ENCODE data around the gene FASN.

Gene FASN

GRCh38 chr17:82078433-82078832 is 19.6 kb downstream of the FASN start:
- no peaks in the 10 kb centered on the region for H3K36me3 ChIP-seq (ENCODE audit: low read length)
- no peak overlapping the region for H2AFZ ChIP-seq (ENCODE audit: low read depth, low read length, severe bottlenecking)
- no peaks in the 10 kb centered on the region for H3K79me2 ChIP-seq (ENCODE audit: insufficient read depth, low read length)
- H3K27ac ChIP-seq (ENCODE audit: low read depth, low read length), result no peak overlapping the region
- H3K27me3 ChIP-seq (ENCODE audit: low read length), result no peaks in the 10 kb centered on the region
- no peak overlapping the region for H3K4me3 ChIP-seq (ENCODE audit: insufficient read depth, low read length, poor library complexity, severe bottlenecking)
- no peaks in the 10 kb centered on the region for H3K9me2 ChIP-seq (replicated peaks; ENCODE audit: insufficient read depth, low read length)
- no peaks in the 10 kb centered on the region for H3K9me3 ChIP-seq (ENCODE audit: insufficient read depth, low read length)
- H3K4me2 ChIP-seq (ENCODE audit: low read depth, low read length, poor library complexity, severe bottlenecking), result no peak overlapping the region
- TF ChIP-seq EZH2phosphoT487 (conservative IDR thresholded peaks at IDR 0.05; ENCODE audit: low read length), result no peak
- TF ChIP-seq, protein P1, sequence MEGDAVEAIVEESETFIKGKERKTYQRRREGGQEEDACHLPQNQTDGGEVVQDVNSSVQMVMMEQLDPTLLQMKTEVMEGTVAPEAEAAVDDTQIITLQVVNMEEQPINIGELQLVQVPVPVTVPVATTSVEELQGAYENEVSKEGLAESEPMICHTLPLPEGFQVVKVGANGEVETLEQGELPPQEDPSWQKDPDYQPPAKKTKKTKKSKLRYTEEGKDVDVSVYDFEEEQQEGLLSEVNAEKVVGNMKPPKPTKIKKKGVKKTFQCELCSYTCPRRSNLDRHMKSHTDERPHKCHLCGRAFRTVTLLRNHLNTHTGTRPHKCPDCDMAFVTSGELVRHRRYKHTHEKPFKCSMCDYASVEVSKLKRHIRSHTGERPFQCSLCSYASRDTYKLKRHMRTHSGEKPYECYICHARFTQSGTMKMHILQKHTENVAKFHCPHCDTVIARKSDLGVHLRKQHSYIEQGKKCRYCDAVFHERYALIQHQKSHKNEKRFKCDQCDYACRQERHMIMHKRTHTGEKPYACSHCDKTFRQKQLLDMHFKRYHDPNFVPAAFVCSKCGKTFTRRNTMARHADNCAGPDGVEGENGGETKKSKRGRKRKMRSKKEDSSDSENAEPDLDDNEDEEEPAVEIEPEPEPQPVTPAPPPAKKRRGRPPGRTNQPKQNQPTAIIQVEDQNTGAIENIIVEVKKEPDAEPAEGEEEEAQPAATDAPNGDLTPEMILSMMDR (IDR thresholded peaks at IDR 0.05; ENCODE audit: insufficient read depth, low read length, poor library complexity, severe bottlenecking), result no peak
- H3K9ac ChIP-seq (ENCODE audit: low read length), result no peak overlapping the region
- H4K20me1 ChIP-seq (ENCODE audit: low read depth, low read length), result no peaks in the 10 kb centered on the region
- H3F3A ChIP-seq (ENCODE audit: insufficient read depth), result peaks cover 9% of the 10 kb centered on the region; the same call in 1 of the 2 replicates

- Histone ChIP-seq H3K36me3 (ENCODE audit: low read length) (no peaks in the 10 kb centered on the region), H4K20me1 (ENCODE audit: low read depth, low read length) (no peaks in the 10 kb centered on the region), H3K79me2 (ENCODE audit: insufficient read depth, low read length) (no peaks in the 10 kb centered on the region), H3K27ac (ENCODE audit: low read depth, low read length) (no peak overlapping the region), H3K9me3 (ENCODE audit: insufficient read depth, low read length) (no peaks in the 10 kb centered on the region), H3F3A (ENCODE audit: insufficient read depth) (peaks cover 9% of the 10 kb centered on the region; the same call in 1 of the 2 replicates), H3K9me2 (replicated peaks; ENCODE audit: insufficient read depth, low read length) (no peaks in the 10 kb centered on the region), H3K4me2 (ENCODE audit: low read depth, low read length, poor library complexity, severe bottlenecking) (no peak overlapping the region), H3K27me3 (ENCODE audit: low read length) (no peaks in the 10 kb centered on the region), H3K9ac (ENCODE audit: low read length) (no peak overlapping the region), H2AFZ (ENCODE audit: low read depth, low read length, severe bottlenecking) (no peak overlapping the region), H3K4me3 (ENCODE audit: insufficient read depth, low read length, poor library complexity, severe bottlenecking) (no peak overlapping the region)
- TF ChIP-seq, protein P1 (IDR thresholded peaks at IDR 0.05; ENCODE audit: insufficient read depth, low read length, poor library complexity, severe bottlenecking), result no peak
- TF ChIP-seq EZH2phosphoT487 (conservative IDR thresholded peaks at IDR 0.05; ENCODE audit: low read length), result no peak
These were observed 20.2 kb downstream of the FASN start for GRCh38 chr17:82077617-82078358.

DNA sequence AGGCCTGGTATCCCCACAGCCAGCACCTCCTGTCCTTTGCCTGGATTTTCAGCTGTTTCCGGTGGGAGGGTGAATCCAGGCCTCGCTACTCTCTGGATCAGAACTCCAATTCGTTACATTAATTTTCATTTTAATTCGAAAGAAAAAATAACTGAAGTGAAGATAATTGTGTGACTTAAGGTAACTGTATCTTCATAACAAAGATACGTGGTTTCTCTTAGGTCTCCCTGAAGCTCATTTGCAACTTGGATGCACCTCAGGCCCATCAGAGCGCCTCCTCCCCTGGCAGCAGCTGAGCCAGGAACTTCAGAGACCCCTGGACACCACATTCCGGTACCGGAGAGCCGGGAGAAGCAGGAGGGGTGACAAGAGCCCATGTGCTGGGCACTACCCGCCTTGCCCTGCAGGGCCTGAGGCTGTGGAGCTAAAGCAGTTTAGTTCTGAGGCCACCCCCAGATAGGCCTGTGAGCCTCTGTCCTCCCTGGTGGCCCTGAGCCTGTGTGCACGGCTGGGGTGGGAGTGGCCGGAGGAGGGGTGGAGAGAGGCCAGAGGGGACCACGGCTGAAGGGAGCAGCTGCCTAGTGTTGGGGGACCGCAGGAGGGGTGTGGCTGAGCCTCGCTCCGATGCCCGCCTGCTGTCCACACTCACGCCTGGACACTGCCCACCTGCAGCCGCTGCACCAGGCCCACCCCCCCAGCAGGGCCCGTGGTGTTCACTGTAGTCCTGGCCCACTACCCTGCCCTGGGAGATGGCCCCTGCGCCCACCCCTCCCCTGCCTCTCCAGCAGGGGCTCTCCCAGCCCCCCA is 21.0 kb downstream of the FASN start:
- Histone ChIP-seq H3K4me2 (ENCODE audit: low read depth, low read length, poor library complexity, severe bottlenecking) (no peak overlapping the region), H4K20me1 (ENCODE audit: low read depth, low read length) (no peaks in the 10 kb centered on the region), H3K79me2 (ENCODE audit: insufficient read depth, low read length) (no peaks in the 10 kb centered on the region), H3K9ac (ENCODE audit: low read length) (no peak overlapping the region), H3K9me2 (replicated peaks; ENCODE audit: insufficient read depth, low read length) (no peaks in the 10 kb centered on the region), H3K4me3 (ENCODE audit: insufficient read depth, low read length, poor library complexity, severe bottlenecking) (no peak overlapping the region), H2AFZ (ENCODE audit: low read depth, low read length, severe bottlenecking) (no peak overlapping the region), H3F3A (ENCODE audit: insufficient read depth) (peaks cover 9% of the 10 kb centered on the region; the same call in 1 of the 2 replicates), H3K9me3 (ENCODE audit: insufficient read depth, low read length) (no peaks in the 10 kb centered on the region), H3K27me3 (ENCODE audit: low read length) (no peaks in the 10 kb centered on the region), H3K27ac (ENCODE audit: low read depth, low read length) (no peak overlapping the region), H3K36me3 (ENCODE audit: low read length) (no peaks in the 10 kb centered on the region)
- TF ChIP-seq EZH2phosphoT487 (conservative IDR thresholded peaks at IDR 0.05; ENCODE audit: low read length), result no peak
- TF ChIP-seq, protein P1 (IDR thresholded peaks at IDR 0.05; ENCODE audit: insufficient read depth, low read length, poor library complexity, severe bottlenecking), result no peak

All from SU-DHL-6 (cell line).